Gastroesophageal sphincter (tissue), 4 donors: ENCODE data around the gene FZD10. TPM values are rescaled to one million over a fixed set of nuclear protein-coding genes. Genes with fewer than 3 reads are reported as not detected.

ENCODE experiments used
- ATAC-seq: fragments of 150-250 bp; one replicate; pipeline ENCODE4 v1.9.1; 2016; ENCODE audit warnings: mild to moderate bottlenecking, moderate library complexity
- H3K27ac ChIP-seq, 4 donors: fragments of 200-600 bp; sonication (generic) in 3 of 4; 1 replicate in 3 of 4; 2 replicates in 1 of 4; pipeline ENCODE4 v1.5.1; 2016 to 2019
- H3K27me3 ChIP-seq: fragments of 200-600 bp; sonication (generic); one replicate; pipeline ENCODE4 v1.5.1; 2019
- H3K36me3 ChIP-seq, 2 donors: fragments of 200-600 bp; sonication (generic); one replicate each; pipeline ENCODE4 v1.5.1; 2019; ENCODE audit warnings: control low read depth in 1 of 2
- H3K4me1 ChIP-seq, 3 donors: fragments of 200-600 bp; sonication (generic); 1 replicate in 2 of 3; 2 replicates in 1 of 3; pipeline ENCODE4 v1.5.1; 2016 to 2019; ENCODE audit warnings: control low read depth in 2 of 3
- H3K4me3 ChIP-seq, 2 donors: fragments of 200-600 bp; sonication (generic); one replicate each; pipeline ENCODE4 v1.5.1; 2019; ENCODE audit warnings: mild to moderate bottlenecking in 1 of 2, moderate library complexity in 1 of 2
- H3K9me3 ChIP-seq, 3 donors: fragments of 200-600 bp; sonication (generic); one replicate each; pipeline ENCODE4 v1.5.1; 2017 to 2019; ENCODE audit warnings: control low read depth in 2 of 3
- CTCF ChIP-seq, 4 experiments: fragments of 200-600 bp in 2 of 4; fragments of 450-650 bp in 2 of 4; sonication (generic) in 1 of 4; IDR thresholded peaks; one replicate each; pipeline ENCODE4 v1.5.1; 2017 to 2019; ENCODE audit warnings: antibody characterized with exemption in 4 of 4, mild to moderate bottlenecking in 2 of 4, moderate library complexity in 2 of 4
- EP300 ChIP-seq: sonication (generic); formaldehyde crosslinking; IDR thresholded peaks from one replicate; pipeline ENCODE4 v1.6.1; 2017; ENCODE audit warnings: antibody characterized with exemption, mild to moderate bottlenecking
- POLR2A ChIP-seq, 2 donors: fragments of 450-650 bp; IDR thresholded peaks; one replicate each; pipeline ENCODE4 v1.6.1; 2017; ENCODE audit warnings: antibody characterized with exemption in 2 of 2, mild to moderate bottlenecking in 2 of 2, moderate library complexity in 1 of 2
- POLR2AphosphoS5 ChIP-seq: sonication (generic); formaldehyde crosslinking; IDR thresholded peaks from one replicate; pipeline ENCODE4 v1.6.1; 2017; ENCODE audit warnings: antibody characterized with exemption
- WGBS, 2 donors: methylation state at CpG; one replicate each; pipeline ENCODE4 v1.1.5; 2018; ENCODE audit warnings: low coverage in 1 of 2; 5-methylcytosine and 5-hydroxymethylcytosine counted together
- total RNA-seq, 4 donors: library from RNA; depleted of rRNA; stranded (reverse); fragments of >200 nt; gene quantifications; one replicate each; pipeline ENCODE4 v1.1.0, GENCODE V29; 2016

FZD10 gene
- total RNA-seq, 4 donors from 2014 or later, result 0.94 to 1.6 (median 1.1) TPM; not detected in 1

- Histone ChIP-seq H3K4me3 (no peak overlapping the region), H3K27ac (no peak overlapping the region), H3K36me3 (no peaks in the 10 kb centered on the region), H3K27me3 (peaks cover 61% of the 10 kb centered on the region), H3K9me3 (no peaks in the 10 kb centered on the region), H3K4me1 (peaks cover 0 to 3% (median under 1%) of the 10 kb centered on the region in 3 donors)
- TF ChIP-seq CTCF (IDR thresholded peaks at IDR 0.05) (no peak), POLR2AphosphoS5 (no peak), EP300 (no peak), POLR2A (IDR thresholded peaks at IDR 0.05) (no peak)
- WGBS, 2 donors, result 78 to 81% methylated on average over 4 to 10 of the region's 10 CpGs
- no peak for ATAC-seq
Measured at GRCh38 chr12:130155416-130156073, 6.7 kb upstream of the FZD10 start.

GRCh38 chr12:130156652-130157275, 5.5 kb upstream of the FZD10 start:
- TF ChIP-seq EP300 (no peak), POLR2A (IDR thresholded peaks at IDR 0.05) (no peak), POLR2AphosphoS5 (no peak), CTCF (IDR thresholded peaks at IDR 0.05) (no peak)
- Histone ChIP-seq H3K4me3 (no peak overlapping the region), H3K27me3 (peaks cover 73% of the 10 kb centered on the region), H3K36me3 (no peaks in the 10 kb centered on the region), H3K9me3 (no peaks in the 10 kb centered on the region), H3K4me1 (peaks cover 0 to 15% (median 9%) of the 10 kb centered on the region in 3 donors), H3K27ac (no peak overlapping the region)
- no peak for ATAC-seq
- WGBS, 2 donors, result 80 to 84% methylated on average over 1 to 5 of the region's 13 CpGs

GRCh38 chr12:130157998-130158753, 4.1 kb upstream of the FZD10 start:
- peaks cover 87% of the 10 kb centered on the region for H3K27me3 ChIP-seq

GRCh38 chr12:130158754-130159059, 3.6 kb upstream of the FZD10 start:
- Histone ChIP-seq H3K4me1 (peaks cover 0 to 35% (median 9%) of the 10 kb centered on the region in 3 donors), H3K9me3 (no peaks in the 10 kb centered on the region), H3K27ac (no peak overlapping the region), H3K4me3 (no peak overlapping the region), H3K27me3 (peaks cover 92% of the 10 kb centered on the region), H3K36me3 (no peaks in the 10 kb centered on the region)
- ATAC-seq, result no peak
- 62 to 81% methylated on average over 7 of the region's 7 CpGs for WGBS, 2 donors
- no peak for TF ChIP-seq POLR2AphosphoS5
- no peak for TF ChIP-seq CTCF (IDR thresholded peaks at IDR 0.05)
- no peak for TF ChIP-seq EP300
- TF ChIP-seq POLR2A (IDR thresholded peaks at IDR 0.05), result no peak

More at GRCh38 chr12:130157998-130158753, 4.1 kb upstream of the FZD10 start:
- no peak for TF ChIP-seq EP300
- TF ChIP-seq POLR2AphosphoS5, result no peak
- TF ChIP-seq CTCF (IDR thresholded peaks at IDR 0.05), result no peak
- no peak for TF ChIP-seq POLR2A (IDR thresholded peaks at IDR 0.05)
- no peak overlapping the region for H3K27ac ChIP-seq
- no peak overlapping the region for H3K4me3 ChIP-seq
- H3K4me1 ChIP-seq, result peaks cover 0 to 29% (median 9%) of the 10 kb centered on the region in 3 donors
- 26 to 55% methylated on average over 8 to 13 of the region's 15 CpGs for WGBS, 2 donors
- no peaks in the 10 kb centered on the region for H3K36me3 ChIP-seq
- H3K9me3 ChIP-seq, result no peaks in the 10 kb centered on the region
- no peak for ATAC-seq
